Endometrial microvascular endothelial cells (primary cell): ENCODE data around the gene PPP1R2. TPM values are rescaled to one million over a fixed set of nuclear protein-coding genes. Genes with fewer than 3 reads are reported as not detected.
"Not testable (repeated sequence)": the region's sequence is repeated elsewhere in the genome, so short reads cannot be mapped to it uniquely, and the experiment has no call there.

ENCODE experiments used
- in situ Hi-C: cut with HindIII; loops from 2 replicates; pipeline ENCODE4 v1.10.0; 2017; ENCODE audit warnings: low sequenced_read_pairs, low pct_unique_long_range_greater_than_20kb; ENCODE audit errors: inconsistent ontology term
- total RNA-seq: library from RNA; depleted of rRNA; stranded (reverse); fragments of >200 nt; gene quantifications from one replicate; pipeline ENCODE4 v1.2.3, GENCODE V29; 2015; ENCODE audit errors: inconsistent ontology term

Gene PPP1R2
- total RNA-seq, 1 donor from 2014 or later = 28.6 TPM

DNA sequence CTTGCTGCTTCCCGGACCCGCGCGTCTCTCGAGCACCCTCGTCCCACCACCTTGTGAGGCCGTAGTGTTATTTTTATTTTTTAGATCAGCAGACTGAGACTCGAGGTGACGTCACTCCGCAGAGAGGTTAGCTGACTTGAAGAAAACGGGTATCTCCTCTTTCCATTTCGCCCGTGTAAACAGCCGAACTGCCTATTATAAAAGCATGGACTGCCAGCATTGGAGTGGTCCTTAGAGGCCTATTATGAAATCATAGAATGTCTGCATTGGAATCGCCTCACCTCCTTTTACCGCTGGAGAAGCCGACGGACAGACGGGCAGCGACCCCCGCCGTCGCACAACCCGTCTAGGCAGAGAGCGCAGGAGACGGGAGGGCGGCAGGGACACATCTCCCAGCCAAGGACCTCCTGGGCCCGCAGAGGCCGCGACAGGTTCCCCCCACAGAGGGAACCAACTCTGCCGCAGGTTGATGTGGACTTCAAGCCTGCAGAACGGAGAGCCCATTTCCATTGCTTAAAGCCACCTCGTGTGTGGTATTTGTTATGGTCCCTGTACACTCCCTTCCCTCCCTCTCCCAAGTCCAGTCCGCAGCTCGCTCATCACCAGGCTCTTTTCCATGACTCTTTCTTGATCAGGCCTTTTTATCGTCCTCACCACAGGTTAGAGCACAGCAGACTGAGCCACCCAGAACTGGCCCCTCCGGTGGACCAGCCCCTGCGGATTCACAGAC, 540 bp upstream of the PPP1R2 start:
- in situ Hi-C loops = no loop called here

DNA sequence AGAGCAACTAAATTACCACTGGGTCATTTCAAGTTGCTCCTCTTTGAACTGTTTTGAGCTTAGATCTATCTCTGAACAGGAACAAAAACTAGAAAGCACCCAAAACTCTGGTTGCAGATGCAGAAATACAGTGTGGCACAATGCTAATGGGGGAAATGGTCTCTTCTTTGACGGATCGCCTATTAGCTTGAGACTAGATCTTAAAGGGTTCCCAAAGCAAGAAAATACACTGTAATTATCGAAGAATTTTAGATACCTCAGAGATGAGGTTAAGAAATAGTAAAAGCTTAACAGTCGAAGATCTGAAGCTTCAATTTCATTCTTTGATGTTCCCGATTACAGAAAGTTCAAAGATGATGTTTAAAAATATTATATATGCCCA, 818 bp downstream of the PPP1R2 start:
- in situ Hi-C loops = no loop called here

DNA sequence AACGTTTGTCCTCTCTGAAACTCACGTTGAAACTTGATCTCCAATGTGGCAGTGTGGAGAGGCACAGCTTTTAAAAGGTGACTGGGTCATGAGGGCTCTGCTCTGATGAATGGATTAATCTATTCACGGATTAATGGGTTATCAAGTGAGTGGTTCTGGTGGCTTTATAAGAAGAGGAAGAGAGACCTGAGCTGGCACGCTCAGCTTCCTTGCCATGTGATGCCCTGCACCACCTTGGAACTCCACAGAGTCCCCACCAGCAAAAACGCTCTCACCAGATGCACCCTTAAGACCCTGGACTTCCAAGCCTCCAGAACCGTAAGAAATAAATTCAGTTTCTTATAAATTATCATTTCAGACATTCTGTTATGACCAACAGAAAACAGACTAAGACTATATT, 2.6 kb downstream of the PPP1R2 start:
- in situ Hi-C loops = no loop called here

DNA sequence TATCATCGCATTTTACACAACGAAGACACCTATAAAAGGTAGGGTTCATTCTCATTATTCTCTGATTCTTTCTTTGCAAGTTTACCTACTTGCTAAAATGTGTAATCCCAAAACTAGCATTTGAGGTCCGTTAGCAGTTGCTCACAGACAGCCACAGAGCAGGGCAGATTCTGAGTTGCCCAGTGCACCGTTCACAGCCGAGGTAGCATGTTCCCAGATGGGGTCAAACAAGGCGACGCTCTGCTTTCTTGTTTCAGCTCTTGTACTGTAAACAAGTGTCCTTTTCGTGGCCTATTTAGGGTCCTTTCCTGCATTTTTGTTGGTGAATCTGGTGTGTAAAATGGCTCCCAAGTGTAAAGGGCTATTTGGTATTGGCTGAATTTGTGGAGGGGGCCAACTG, 3.1 kb downstream of the PPP1R2 start:
- in situ Hi-C loops = no loop called here

DNA sequence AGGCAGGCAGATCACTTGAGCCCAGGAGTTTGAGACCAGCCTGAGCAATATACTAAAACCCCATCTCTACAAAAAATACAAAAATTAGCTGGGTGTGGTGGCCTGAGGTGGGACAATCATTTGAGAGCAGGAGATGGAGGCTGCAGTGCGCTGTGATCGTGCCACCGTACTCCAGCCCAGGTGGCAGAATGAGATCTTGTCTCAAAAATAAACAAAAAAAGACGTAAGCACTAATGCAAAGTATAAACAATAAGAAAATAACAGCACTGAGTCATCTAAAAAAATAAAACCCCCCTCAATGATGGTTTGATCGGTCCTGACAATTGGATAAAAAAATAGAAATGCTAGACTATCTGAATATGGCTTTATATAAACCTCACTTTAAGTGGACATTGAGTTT, 3.6 kb downstream of the PPP1R2 start:
- in situ Hi-C loops = no loop called here

DNA sequence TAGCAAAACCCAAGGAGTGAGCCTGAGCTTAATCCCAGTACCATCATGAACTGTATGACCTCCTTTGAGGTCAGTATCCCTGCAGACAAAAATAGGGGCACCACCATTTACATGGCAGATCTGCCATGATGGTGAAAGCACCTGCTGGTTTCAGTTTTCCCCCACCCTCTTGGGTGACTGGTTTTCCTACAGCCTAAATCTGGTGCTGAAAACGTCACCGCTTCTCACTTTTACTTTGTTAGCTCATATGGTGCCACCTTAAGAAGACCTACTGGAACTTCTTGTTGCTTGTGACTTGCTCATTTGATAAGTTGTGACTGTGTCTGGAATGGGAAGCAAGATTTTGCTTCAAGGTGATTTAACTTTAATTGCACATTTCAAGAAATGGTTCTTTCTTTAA, 5.1 kb downstream of the PPP1R2 start:
- in situ Hi-C loops = no loop called here

DNA sequence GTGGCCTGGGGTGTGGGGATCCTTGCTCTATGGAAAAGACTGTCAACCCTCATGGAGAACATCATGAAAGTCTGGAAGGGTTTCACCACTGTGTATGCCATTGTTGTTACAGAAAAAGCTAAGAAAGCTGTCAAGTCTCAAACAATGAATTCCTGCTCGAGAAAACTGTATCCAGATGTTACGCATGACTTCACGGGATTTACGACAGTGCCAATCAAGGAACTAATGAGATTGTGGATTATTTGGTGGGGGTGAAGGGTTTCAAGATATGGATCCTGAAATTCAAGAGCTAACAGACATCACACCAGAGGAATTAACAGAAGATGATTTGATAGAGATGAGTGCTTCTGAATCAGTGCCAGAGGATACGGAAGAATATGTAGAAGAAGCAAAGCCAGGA, 7.8 kb downstream of the PPP1R2 start:
- in situ Hi-C loops = no loop called here

DNA sequence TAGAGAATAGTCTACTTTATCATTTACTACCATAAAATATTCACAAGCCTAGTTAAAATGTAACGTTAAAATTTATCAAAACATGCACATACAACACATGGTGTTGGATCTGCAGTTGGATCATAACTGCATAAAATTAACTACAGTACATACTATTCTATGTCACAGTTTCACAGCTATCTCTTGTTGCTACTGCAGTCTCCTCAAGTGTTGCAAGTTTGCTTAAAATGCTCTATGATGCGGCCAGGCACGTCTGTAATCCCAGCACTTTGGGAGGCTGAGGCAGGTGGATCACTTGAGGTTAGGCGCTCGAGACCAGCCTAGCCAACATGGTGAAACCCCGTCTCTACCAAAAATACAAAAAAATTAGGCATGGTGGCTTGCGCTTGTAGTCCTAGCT, 10.3 kb downstream of the PPP1R2 start:
- in situ Hi-C loops = no loop called here

DNA sequence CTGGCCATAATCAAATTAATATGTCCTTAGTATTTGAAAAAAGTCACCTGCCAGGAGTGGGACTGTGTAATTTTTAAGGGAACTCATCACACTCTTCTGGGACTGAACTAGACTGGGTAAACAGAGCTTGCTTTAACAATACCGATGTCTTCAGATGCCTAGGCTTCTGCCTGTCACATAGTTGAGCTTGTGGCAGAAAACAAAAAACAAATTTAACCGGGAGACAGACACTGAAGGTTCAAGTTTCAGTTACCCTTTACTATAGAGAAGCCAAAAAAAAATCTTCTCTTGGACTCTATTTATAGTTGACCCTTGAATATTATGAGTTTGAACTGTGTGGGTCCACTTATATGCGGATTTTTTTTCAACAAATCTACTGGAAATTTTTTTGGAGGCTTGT, 10.8 kb downstream of the PPP1R2 start:
- in situ Hi-C loops = no loop called here

DNA sequence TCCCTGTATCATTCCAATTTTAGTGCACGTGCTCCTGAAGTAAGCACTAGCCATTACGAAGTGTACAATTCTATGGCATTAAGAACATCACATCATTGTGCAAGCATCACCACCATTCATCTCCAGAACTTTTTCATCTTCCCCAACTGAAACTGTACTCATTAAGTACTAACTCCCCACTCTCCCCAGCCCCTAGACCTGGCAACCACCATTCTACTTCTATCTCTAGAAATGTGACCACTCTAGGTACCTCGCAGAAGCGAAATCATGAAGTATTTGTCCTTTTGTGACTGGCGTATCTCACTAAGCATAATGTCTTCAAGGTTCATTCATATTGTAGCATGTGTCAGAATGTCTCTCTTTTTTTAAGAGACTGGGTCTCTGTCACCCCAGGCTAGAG, 11.4 kb downstream of the PPP1R2 start:
- in situ Hi-C loops = no loop called here

DNA sequence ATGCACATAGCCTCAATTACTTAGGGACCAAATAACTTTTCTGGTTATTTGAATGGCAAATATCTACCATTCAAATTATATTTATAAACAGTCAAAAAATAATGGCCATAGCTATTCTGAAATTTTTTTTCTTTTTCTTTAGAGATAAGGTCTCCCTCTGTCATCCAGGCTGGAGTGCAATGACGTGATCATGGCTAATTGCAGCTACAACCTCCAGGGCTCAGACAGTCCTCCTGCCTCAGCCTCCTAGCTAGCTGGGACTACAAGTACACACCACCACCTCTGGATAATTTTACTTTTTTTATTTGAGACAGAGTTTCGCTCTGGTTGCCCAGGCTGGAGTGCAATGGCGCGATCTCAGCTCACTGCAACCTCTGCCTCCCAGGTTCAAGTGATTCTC, 16.6 kb downstream of the PPP1R2 start:
- in situ Hi-C loops = no loop called here

DNA sequence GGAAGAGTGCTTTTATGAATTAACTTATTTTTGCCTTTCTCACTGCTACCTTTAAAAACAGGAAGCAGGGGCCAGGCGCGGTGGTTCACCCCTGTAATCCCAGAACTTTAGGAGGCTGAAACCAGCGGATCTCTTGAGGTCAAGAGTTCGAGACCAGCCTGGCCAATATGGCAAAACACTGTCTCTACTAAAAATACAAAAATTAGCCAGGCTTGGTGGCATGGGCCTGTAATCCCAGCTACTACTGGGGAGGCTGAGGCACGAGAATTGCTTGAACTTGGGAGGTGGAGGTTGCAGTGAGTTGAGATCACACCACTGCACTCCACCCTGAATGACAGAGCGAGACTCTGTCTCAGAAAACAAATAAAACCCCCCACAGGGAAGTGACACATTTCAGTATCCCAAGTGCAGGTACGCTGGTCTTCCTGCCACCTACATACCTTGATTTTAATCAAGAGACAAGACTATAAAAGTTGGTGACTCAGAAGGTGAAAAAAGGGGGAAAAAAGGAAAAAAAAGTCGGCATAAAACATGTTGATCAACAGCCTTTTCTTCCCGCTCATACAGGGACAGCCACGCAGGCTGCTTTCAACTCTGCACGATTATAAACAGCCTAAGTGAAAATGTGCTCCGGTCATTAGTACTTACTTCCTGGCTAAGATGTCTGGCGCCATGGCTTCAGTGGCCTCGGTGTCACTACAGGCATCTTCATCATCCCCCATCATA, 18.8 kb downstream of the PPP1R2 start:
- in situ Hi-C loops = no loop called here

DNA sequence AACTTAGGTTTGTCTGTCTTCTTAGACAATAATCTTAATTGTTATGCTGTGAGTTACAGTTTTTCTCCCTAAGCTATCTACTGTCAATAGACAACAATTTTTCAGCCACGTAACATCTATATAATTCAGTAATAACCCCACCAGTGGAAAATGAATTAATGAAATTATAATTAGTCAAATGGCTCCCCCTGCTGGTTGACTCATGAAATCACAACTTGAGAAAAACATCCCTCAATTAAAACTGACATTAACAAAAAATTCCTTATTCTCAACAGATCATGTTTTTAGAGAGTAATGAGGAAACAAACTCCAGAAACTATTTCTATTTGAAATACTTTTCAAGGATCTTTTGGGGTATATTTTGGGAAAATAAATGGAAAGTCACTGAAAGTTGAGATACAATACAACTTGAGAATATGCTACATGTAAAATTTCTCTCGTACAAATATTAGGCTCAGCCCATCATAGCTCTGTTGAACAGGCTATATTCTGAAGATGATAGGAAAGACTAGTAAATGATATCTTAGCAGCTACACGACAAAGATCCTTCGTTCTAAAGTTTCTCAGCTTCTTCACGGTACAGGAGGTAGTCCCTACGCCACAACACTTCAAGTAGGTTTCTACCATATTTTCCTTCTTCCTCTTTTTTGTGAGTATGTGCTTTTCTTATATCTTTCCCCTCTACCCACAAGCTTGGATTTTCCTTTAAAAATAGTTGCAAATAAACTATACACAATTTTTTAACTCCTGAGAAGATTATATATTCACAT, 20.7 kb downstream of the PPP1R2 start:
- in situ Hi-C loops = no loop called here

DNA sequence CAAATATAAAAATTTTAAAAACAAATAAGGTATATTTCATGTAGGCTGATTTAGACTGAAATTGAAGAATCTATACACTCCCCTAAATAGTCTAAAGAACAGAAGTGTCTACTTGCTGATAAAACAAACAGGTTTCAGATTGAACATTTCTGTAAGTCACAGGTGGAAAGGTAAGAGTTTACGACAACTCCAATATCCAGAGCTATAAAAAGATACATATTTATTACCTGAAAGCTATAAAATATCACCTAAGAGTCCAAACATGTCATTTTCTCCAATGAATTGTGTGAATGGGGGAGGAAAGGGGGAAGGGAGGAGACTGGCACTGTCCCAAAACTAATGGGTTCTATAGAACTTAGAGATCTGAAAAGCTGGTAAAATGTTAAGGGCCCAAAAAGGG, 26.1 kb downstream of the PPP1R2 start:
- in situ Hi-C loops = no loop called here

DNA sequence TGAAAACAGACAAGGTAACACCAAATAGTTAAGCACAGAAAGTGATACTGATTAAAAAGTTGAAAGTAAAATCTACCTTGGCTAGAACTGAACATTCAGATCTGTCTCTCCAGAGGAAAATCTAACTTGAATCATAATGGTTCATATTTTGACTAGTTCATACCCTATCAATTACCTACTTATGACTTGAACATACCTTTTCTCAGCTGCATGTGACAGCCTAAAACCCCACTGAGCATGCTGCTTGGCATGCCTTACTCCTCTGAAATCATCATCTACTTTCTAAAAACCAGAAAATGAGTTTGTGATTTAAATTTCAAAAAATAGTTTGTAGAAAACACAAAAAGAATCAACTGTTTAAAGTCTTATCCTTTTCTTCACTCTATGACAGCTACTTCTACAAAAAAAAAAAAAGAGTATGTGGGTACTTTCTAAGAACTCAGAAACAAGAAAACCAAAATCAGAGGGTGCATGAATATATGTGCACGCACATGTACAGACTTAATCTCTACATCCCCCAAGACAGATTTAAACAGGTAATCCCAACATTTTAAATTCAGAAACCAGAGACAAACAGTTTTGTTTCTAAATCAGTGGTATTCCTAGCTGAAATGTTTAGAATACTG, 28.4 kb downstream of the PPP1R2 start:
- in situ Hi-C loops = not testable (repeated sequence)

DNA sequence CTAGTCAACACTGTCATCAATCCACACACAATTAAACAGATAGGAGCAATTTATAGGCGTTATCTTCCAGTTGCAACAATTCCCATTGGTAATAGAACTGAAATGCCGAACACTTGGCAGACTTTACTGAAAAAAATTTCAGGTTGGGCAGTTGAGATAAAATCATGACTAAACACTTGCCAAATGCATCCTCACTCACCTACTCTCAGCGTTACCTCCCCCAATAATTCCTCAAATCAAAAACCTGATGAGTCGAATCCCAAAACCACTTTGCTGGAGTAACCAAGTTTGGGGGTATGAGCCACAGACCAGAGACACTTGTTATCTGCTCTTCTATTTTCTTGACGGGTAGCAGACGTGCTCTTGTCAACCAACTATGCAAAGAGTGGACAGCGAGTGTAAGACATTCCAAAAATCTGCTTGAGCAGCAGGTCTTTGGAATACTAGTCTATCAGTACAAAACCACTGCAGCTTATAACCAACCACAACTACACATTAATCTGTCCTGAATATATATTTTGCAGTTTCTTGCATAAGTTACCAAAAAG, 30.3 kb downstream of the PPP1R2 start:
- in situ Hi-C loops = no loop called here

DNA sequence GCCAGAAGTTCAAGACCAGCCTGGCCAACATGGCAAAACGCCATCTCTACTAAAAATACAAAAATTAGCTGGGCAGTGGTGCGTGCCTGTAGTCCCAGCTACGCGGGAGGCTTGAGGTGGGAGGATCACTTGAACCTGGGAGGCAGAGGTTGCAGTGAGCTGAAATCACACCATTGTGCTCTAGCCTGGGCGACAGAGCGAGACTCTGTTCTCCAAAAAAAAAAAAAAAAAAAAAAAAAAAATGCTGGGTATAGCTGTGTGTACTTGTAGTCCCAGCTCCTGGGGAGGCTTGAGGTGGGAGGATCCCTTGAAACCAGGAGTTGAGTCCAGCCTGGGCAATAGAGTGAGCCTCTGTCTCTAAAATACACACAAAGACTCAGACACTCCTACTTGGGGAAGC, 32.0 kb downstream of the PPP1R2 start:
- in situ Hi-C loops = no loop called here

DNA sequence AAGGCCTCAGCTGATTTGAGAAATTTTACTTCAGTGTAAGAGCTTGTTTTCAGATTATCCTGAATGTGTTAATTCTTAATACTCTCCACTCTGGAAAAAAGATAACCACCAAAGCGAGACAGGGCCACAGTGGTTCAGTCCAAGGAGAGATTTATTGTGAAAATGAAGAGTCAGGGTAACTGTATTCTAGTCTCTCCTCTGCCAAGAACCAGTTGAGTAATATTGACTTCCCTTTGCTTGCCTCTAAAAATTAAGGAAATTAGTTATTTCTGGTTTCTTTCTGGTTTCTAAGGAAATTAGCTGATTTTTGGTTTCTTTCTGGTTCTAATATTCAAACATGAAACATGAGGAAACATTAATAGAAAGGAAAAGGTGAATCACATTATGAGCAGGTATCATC, 34.9 kb downstream of the PPP1R2 start:
- in situ Hi-C loops = no loop called here

DNA sequence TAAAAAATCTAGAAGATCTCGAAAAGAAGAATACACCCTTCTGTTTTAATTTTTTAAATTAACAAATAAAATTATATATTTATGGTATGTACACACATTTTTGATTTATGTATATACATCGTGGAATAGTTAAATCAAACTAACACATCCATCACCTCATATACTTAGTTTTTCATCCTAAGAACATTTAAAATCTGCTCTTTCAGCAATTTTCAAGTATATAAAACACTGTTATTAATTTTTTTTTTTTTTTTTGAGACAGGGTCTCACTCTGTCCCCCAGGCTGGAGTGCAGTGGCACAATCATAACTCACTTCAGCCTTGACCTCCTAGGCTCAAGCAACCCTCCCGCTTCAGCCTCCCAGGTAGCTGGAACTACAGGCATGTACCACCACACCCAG, 67.5 kb downstream of the PPP1R2 start:
- in situ Hi-C loops = no loop called here
